ENCODE measurements around the gene SHC3.

DNA sequence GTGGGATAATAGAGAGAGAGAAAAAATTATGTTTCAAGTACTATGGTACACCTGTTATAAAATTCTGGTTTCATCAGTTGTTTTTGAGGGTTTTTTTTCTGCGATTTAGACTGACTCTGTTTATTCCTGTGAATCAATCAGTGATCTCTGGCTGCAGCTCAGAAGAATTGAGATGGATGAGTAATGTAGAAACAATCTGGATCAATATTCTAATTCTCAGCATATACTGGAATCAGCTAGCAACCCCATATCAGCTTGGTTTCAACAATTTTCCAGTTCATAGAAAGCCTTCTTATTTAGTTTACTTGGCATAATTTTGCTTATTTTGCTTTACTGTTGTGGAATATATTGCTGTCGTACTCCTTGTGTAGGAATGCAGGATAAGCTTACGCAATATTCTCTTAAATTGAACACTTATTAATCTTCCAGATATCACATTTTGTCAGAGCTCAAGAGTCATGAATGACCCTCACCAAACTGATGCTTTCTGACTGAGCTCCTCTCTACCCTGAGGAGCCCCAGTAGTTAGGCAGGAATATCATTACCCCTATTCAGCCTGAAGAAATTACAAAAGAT, 42.9 kb downstream of the SHC3 start:
- TF ChIP-seq GATA3 (IDR thresholded peaks at IDR 0.05; ENCODE audit: low read depth, low read length) (no peak), GATA2 (IDR thresholded peaks at IDR 0.05; ENCODE audit: low read depth, low read length) (no peak)
